OCI-LY3 (cell line): ENCODE results near the gene CNGB1.

Experiments
- H2AFZ ChIP-seq: fragments of 200-600, 300-600 bp; shearing (Covaris generic); 2 replicates; pipeline ENCODE4 v1.6.0; 2014; ENCODE audit warnings: antibody characterized with exemption, low read depth, low read length
- H3K27ac ChIP-seq: fragments of 200-600, 300-600 bp; sonication (generic); 2 replicates; pipeline ENCODE4 v1.5.1; 2014; ENCODE audit warnings: mild to moderate bottlenecking, low read length, moderate library complexity, mixed read lengths
- H3K27me3 ChIP-seq: fragments of 200-600, 300-600 bp; sonication (generic); 2 replicates; pipeline ENCODE4 v1.6.1; 2014; ENCODE audit warnings: low read depth, low read length, mixed read lengths
- H3K36me3 ChIP-seq: fragments of 200-600, 300-600 bp; sonication (generic); replicated peaks from 2 replicates; pipeline ENCODE3; 2014; ENCODE audit warnings: low read depth, low read length, mixed read lengths
- H3K4me1 ChIP-seq: fragments of 300-600, 200-600 bp; sonication (generic); 2 replicates; pipeline ENCODE4 v1.6.1; 2014; ENCODE audit warnings: low read length, mixed read lengths
- H3K4me2 ChIP-seq: fragments of 200-600, 300-600 bp; sonication (generic); 2 replicates; pipeline ENCODE4 v1.6.1; 2014; ENCODE audit warnings: low read length, mixed read lengths
- H3K4me3 ChIP-seq: fragments of 300-600, 200-600 bp; sonication (generic); 2 replicates; pipeline ENCODE4 v1.5.1; 2014; ENCODE audit warnings: antibody characterized with exemption, mild to moderate bottlenecking, low read length, moderate library complexity
- H3K79me2 ChIP-seq: fragments of 300-600, 200-600 bp; shearing (Covaris generic); 2 replicates; pipeline ENCODE4 v1.6.1; 2014; ENCODE audit warnings: mild to moderate bottlenecking, low read length, mixed read lengths
- H3K9ac ChIP-seq: fragments of 300-600, 200-600 bp; shearing (Covaris generic); 2 replicates; pipeline ENCODE4 v1.6.0; 2014; ENCODE audit warnings: mild to moderate bottlenecking, low read length, moderate library complexity
- H3K9me3 ChIP-seq: fragments of 200-600, 300-600 bp; shearing (Covaris generic); 2 replicates; pipeline ENCODE4 v1.6.1; 2014; ENCODE audit warnings: low read length, mixed read lengths; ENCODE audit not compliant: insufficient read depth
- H4K20me1 ChIP-seq: fragments of 200-600, 300-600 bp; sonication (generic); 2 replicates; pipeline ENCODE4 v1.6.1; 2016; ENCODE audit warnings: low read length, mixed read lengths; ENCODE audit not compliant: insufficient read depth
- EZH2phosphoT487 ChIP-seq: fragments of 200-600 bp; shearing (Covaris generic); IDR thresholded peaks from 2 replicates; pipeline ENCODE4 v1.6.1; 2018; ENCODE audit warnings: antibody characterized with exemption, mixed run types, low read depth
- TF ChIP-seq, protein P1 (sequence below): fragments of 200-600, 300-600 bp; sonication (generic); IDR thresholded peaks from 2 replicates; pipeline ENCODE4 v1.5.1; 2014; ENCODE audit warnings: antibody characterized with exemption, low read length, low read depth

Gene CNGB1

DNA sequence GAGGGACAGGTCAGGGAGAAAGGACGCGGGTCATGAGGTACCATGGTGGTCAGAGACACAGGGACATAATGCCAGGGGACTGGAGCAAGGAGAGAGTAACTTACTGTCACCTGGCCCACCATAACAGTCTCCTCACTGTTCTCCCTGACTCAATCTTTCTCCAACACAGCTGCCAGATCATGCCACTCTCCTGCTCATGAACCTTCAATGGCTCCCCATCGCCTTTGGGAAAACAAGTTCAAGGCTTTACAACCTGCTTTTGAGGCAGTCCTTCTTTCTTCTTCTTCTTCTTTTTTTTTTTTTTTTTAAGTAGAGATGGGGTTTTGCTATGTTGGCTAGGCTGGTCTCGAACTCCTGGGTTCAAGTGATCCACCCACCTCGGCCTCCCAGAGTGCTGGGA is 22.9 kb downstream of the CNGB1 start:
- no peak overlapping the region for H3K4me3 ChIP-seq
- no peak overlapping the region for H3K27ac ChIP-seq
- peaks cover 22% of the 10 kb centered on the region for H3K27me3 ChIP-seq
- H3K4me2 ChIP-seq, result no peak overlapping the region
- H3K9ac ChIP-seq, result no peak overlapping the region
- no peaks in the 10 kb centered on the region for H3K36me3 ChIP-seq
- H3K79me2 ChIP-seq, result no peaks in the 10 kb centered on the region
- no peaks in the 10 kb centered on the region for H3K9me3 ChIP-seq
- no peaks in the 10 kb centered on the region for H4K20me1 ChIP-seq
- TF ChIP-seq, protein P1, sequence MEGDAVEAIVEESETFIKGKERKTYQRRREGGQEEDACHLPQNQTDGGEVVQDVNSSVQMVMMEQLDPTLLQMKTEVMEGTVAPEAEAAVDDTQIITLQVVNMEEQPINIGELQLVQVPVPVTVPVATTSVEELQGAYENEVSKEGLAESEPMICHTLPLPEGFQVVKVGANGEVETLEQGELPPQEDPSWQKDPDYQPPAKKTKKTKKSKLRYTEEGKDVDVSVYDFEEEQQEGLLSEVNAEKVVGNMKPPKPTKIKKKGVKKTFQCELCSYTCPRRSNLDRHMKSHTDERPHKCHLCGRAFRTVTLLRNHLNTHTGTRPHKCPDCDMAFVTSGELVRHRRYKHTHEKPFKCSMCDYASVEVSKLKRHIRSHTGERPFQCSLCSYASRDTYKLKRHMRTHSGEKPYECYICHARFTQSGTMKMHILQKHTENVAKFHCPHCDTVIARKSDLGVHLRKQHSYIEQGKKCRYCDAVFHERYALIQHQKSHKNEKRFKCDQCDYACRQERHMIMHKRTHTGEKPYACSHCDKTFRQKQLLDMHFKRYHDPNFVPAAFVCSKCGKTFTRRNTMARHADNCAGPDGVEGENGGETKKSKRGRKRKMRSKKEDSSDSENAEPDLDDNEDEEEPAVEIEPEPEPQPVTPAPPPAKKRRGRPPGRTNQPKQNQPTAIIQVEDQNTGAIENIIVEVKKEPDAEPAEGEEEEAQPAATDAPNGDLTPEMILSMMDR, result no peak
- TF ChIP-seq EZH2phosphoT487, result no peak
- no peak overlapping the region for H2AFZ ChIP-seq
- H3K4me1 ChIP-seq, result no peaks in the 10 kb centered on the region

DNA sequence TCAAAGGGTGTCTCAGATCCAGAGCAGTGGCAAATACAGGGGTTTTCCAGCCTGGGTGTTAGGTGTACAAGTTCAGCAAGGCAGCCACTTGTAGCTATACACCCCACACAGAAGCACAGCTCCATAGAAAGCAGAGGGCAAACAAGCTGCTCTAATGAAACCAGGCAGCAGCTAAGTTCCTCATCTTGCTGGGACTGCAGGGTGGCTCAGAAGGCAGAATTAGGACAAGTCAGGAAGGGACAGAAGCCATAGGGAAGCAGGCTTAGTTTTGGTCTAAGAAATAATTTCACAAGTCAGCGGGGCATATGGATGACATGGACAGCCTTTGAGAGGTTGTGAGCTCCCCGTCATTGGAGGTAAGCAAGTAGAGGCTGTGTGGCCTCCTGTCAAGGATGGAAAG is 23.7 kb downstream of the CNGB1 start:
- H2AFZ ChIP-seq, result no peak overlapping the region
- no peaks in the 10 kb centered on the region for H3K4me1 ChIP-seq
- no peaks in the 10 kb centered on the region for H3K79me2 ChIP-seq
- H3K4me2 ChIP-seq, result no peak overlapping the region
- TF ChIP-seq EZH2phosphoT487, result no peak
- TF ChIP-seq, protein P1, result no peak
- no peaks in the 10 kb centered on the region for H4K20me1 ChIP-seq
- H3K9me3 ChIP-seq, result no peaks in the 10 kb centered on the region
- H3K4me3 ChIP-seq, result no peak overlapping the region
- no peaks in the 10 kb centered on the region for H3K36me3 ChIP-seq
- no peak overlapping the region for H3K27ac ChIP-seq
- H3K27me3 ChIP-seq, result peaks cover 22% of the 10 kb centered on the region
- no peak overlapping the region for H3K9ac ChIP-seq

DNA sequence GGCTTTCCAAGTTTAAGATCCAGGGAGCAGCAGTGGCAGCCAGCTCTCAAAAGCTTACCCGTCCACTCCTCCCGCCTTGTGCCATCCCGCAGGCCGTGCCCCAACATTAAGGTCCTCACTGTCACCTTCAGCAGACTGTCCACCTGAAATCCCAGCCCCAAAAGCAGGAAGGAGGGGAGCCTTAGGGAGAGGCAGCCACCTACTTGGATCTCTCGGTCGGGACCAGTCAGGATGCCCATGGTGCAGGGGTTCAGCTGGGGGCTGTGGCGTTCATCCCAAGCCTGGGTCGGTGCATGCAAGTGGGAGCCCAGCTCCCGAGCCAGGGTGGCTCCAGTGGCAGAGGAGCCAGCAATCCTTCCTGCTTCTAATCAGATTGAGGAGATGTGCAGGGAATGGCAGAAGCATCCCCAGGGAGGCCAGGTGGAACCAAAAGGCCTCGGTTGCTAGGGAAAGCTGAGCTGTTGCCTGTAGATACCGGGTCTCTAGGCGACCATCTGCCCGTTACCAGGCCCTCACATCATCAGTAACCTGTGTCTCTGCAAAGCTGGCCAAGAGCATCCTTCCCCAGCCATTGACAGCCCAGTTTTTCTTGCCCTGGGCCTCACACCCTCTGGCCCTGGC is 24.6 kb downstream of the CNGB1 start:
- H3K27me3 ChIP-seq, result peaks cover 12% of the 10 kb centered on the region
- TF ChIP-seq EZH2phosphoT487, result no peak
- TF ChIP-seq, protein P1, result no peak
- H2AFZ ChIP-seq, result no peak overlapping the region
- no peak overlapping the region for H3K9ac ChIP-seq
- no peaks in the 10 kb centered on the region for H3K79me2 ChIP-seq
- H3K4me3 ChIP-seq, result no peak overlapping the region
- H3K4me1 ChIP-seq, result no peaks in the 10 kb centered on the region
- H4K20me1 ChIP-seq, result no peaks in the 10 kb centered on the region
- H3K4me2 ChIP-seq, result no peak overlapping the region
- no peaks in the 10 kb centered on the region for H3K9me3 ChIP-seq
- no peak overlapping the region for H3K27ac ChIP-seq
- H3K36me3 ChIP-seq, result no peaks in the 10 kb centered on the region

DNA sequence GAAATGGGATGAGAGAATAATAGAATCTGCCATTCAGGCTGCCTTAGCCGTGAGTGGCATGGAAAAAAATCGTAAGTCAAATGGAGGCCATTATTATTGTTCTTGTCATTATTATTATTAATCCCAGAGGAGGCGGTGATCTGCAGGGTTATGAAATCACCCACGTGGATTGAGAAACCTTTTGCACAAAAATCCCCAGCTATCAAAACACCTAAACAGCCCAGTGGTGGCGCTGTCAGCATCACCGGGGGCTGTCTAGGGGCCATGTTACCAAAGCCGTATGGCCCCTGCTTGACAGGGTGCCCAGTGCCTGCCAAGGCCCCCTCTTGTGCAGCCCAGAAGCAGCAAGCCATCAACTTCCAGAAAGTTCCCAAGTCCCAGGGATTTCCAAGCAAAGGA is 25.2 kb downstream of the CNGB1 start:
- Histone ChIP-seq H3K4me1 (no peaks in the 10 kb centered on the region), H4K20me1 (no peaks in the 10 kb centered on the region), H3K79me2 (no peaks in the 10 kb centered on the region), H3K9me3 (no peaks in the 10 kb centered on the region), H3K4me2 (no peak overlapping the region), H3K27me3 (peaks cover 8% of the 10 kb centered on the region), H3K4me3 (no peak overlapping the region), H3K27ac (no peak overlapping the region), H2AFZ (no peak overlapping the region), H3K36me3 (no peaks in the 10 kb centered on the region), H3K9ac (no peak overlapping the region)
- TF ChIP-seq EZH2phosphoT487, result no peak
- TF ChIP-seq, protein P1, result peak; percentile 12; the same call in 1 of the 2 replicates
